HepG2 (cell line): ENCODE measurements around the gene MAP3K7CL.

Experiments
- CEBPB ChIP-seq: IDR thresholded peaks from 2 replicates; pipeline ENCODE4 v1.6.1; 2011; ENCODE audit warnings: low read depth, low read length, improper control_type of control experiment, borderline replicate concordance
- CEBPG ChIP-seq: IDR thresholded peaks from 2 replicates; pipeline ENCODE4 v1.6.1; 2016
- FOXM1 ChIP-seq: sonication (generic); formaldehyde crosslinking; IDR thresholded peaks from 2 replicates; pipeline ENCODE4 v1.5.0; 2020; ENCODE audit warnings: missing genetic modification reagents
- MXD3 ChIP-seq: IDR thresholded peaks from 2 replicates; pipeline ENCODE4 v1.6.1; 2016; ENCODE audit warnings: mild to moderate bottlenecking, missing biosample characterization, missing genetic modification reagents
- REPIN1 ChIP-seq: sonication (generic); formaldehyde crosslinking; IDR thresholded peaks from 2 replicates; pipeline ENCODE4 v1.8.0; 2022; ENCODE audit warnings: missing genetic modification reagents, low read depth, mild to moderate bottlenecking, borderline replicate concordance
- SETDB1 ChIP-seq: sonication (generic); formaldehyde crosslinking; IDR thresholded peaks from 2 replicates; pipeline ENCODE4 v1.5.1; 2020; ENCODE audit warnings: missing genetic modification reagents, mild to moderate bottlenecking, borderline replicate concordance
- STAT5B ChIP-seq: sonication (generic); formaldehyde crosslinking; IDR thresholded peaks from 2 replicates; pipeline ENCODE4 v1.4.0; 2020; ENCODE audit warnings: missing genetic modification reagents
- ZNF496 ChIP-seq: sonication (generic); formaldehyde crosslinking; IDR thresholded peaks from 2 replicates; pipeline ENCODE4 v1.8.1; 2023; ENCODE audit warnings: mild to moderate bottlenecking, moderate library complexity, missing genetic modification reagents; ENCODE audit not compliant: insufficient replicate concordance
- ZZZ3 ChIP-seq: sonication (generic); formaldehyde crosslinking; IDR thresholded peaks from 2 replicates; pipeline ENCODE4 v1.4.0; 2020; ENCODE audit warnings: missing genetic modification reagents, mild to moderate bottlenecking, borderline replicate concordance

GRCh38 chr21:29146726-29147125, 16.3 kb downstream of the MAP3K7CL start:
- TF ChIP-seq ZZZ3 (CRISPR knock-in tag) (no peak), FOXM1 (CRISPR knock-in tag) (no peak), STAT5B (CRISPR knock-in tag) (no peak), MXD3 (CRISPR knock-in tag) (no peak), SETDB1 (CRISPR knock-in tag) (no peak), CEBPB (no peak), REPIN1 (CRISPR knock-in tag) (no peak), CEBPG (CRISPR knock-in tag) (no peak), ZNF496 (CRISPR knock-in tag) (no peak)
